ENCODE data around the gene CCDC91.
"Not testable (repeated sequence)": the region's sequence is repeated elsewhere in the genome, so short reads cannot be mapped to it uniquely, and the experiment has no call there.

CCDC91 gene

DNA sequence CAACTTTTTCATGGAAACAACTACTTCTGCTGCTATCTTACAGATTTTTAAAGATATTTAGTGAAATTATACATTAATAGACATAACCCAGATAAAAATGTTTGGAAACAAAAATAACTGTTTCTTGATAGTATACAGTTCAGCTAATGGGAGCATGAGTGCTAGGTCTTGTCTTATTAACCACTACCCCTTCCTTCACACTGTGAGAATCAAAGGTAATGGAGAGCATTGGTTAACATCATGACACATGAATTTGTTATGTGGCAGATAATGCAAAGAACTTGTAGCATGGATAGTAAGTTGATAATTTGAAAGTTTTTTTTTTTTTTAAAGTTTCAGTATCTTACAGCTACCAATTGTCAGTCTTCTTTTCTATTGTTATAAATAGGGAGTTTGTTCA lies 44.2 kb downstream of the CCDC91 start:
- DNase-seq (ENCODE audit: low spot score), result no peak

DNA sequence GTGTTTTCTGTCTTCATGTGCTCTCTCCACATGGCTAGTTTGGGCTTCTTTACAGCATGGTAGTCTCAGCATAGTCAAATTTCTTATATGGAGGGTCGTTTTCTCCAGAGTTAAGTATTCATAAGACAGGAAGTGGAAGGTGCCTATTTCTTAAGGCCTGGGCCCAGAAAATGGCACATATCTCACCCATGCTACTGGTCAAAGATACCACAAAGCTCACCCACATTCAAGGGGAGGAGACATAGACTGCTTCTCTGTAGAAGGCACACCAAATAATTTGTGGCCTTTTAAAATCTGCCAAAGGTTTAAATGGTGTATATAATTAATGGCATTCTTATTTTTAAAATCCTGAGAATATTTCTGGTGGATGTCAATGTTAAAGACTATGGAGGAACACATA lies 44.8 kb downstream of the CCDC91 start:
- DNase-seq (ENCODE audit: low spot score), result no peak

DNA sequence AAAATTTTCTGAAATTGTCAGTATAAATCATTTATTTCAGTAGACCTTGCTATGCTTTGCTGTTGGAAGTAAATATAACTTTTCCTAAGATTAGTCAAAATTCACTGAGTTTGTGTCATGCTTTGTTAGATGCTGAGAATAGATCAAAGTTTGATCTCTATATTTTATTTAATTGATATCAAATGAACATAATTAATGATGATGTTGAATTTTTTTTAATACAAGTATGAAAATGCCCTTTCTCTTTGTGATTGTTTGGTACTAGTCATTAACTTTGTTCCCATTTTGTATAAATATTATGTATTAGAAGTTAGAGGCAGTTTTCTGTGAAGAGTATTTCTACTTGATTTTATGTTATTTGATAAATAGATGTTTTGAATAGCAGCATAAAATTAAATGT lies 45.7 kb downstream of the CCDC91 start:
- DNase-seq (ENCODE audit: low spot score), result no peak

DNA sequence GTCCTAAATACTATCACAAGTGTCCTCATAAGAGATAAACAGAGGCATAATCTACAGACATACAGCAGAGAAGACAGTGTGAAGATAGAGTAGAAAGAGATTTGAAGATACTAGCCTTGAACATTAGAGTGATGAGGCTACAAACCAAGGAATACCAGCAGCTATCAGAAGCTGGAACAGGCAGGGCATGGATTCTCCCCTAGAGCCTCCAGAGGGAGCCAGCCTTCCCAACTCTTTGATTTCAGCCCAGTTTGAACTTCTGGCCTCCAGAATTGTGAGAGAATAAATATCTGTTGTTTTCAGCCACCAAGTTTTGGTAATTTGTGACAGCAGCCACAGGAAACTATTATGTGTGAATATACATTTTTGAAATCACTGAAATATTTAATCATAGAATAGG lies 47.2 kb downstream of the CCDC91 start:
- no peak for DNase-seq (ENCODE audit: low spot score)

DNA sequence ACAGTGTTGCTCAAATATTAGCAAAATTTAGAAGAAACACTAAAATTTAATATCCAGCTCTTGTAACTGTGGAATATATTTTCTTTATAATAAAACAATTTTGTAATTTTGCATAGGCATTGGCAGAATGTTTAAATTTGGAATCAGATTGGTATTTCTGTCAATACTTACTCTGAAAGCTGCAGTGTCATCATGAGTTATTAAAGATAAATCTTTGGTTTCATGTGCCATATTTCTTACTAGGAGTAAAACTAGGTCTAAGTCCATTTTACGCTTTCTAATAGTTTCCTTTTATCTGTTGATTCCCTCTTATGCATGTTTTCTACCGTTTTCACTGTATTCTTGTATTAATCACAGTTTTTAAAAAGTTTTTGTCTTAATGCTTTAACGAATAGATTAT lies 49.7 kb downstream of the CCDC91 start:
- no peak for DNase-seq (ENCODE audit: low spot score)

DNA sequence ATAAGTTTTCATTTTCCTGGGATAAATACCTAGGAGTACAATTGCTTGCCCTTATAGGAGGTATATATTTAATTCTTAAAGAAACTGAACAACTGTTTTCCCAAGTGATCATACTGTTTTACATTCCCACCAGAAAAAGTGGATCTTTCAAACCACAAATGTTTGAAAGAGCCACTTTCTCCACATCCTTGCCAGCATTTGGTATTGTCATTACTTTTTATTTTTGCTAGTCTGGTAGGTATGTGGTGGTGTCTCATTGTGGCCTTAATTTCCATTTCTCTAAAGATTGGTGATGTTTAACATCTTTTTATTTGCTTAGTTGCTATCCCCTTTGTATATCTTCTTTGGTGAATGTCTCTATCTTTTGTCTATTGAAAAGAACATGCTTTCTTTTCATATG lies 50.6 kb downstream of the CCDC91 start:
- DNase-seq (ENCODE audit: low spot score), result no peak

DNA sequence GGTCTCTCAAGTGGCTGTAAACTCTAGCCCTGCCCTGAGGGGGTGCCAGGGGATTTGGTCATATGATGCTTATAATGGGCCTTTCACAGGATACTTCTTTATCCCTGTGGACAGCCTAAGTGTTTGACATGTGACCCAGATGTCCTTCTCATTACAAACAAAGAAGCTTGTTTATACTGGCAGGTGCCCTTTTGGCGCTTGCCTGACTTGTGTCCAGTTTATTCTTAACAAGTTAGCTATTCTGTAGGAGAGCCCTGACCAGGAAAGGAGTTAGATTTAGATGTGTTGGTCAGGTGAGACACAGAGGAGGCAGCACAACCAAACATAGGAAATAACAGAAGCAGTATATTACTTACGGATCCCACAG lies 51.9 kb downstream of the CCDC91 start:
- DNase-seq (ENCODE audit: low spot score), result no peak

DNA sequence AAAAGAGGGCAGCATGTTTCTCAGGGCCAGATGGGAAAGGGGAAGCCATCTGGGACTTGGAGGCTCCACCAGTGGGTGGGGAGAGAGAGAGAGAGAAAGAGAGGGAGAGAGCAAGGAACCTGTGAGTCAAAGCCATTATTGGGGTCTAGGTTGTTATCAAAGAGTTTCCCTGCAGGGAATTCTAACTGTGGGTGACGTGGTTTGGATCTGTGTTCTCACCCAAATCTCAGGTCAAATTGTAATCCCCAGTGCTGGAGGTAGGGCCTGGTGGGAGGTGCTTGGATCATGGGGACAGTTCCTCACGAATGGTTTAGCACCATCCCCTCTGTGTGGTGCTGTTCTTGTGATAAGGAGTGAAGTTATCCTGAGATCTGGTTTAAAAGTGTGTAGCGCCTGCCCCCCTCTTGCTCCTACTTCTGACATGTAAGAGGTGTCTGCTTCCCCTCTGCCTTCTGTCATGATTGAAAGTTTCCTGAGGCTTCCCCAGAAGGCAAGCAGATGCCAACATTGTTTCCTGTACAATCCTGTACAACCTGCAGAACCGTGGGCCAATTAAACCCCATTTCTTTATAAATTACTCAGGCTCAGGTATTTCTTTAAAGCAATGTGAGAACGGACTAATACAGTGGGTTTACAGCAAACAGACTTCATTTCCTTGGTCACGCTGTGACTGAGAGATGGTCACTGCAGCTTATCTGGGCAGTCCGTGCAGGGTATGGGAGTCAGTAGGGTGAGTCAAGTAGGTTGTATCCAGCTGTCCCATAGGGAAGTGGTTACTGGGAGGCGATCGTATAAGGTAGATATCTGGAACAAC lies 52.4 kb downstream of the CCDC91 start:
- no peak for DNase-seq (ENCODE audit: low spot score)

DNA sequence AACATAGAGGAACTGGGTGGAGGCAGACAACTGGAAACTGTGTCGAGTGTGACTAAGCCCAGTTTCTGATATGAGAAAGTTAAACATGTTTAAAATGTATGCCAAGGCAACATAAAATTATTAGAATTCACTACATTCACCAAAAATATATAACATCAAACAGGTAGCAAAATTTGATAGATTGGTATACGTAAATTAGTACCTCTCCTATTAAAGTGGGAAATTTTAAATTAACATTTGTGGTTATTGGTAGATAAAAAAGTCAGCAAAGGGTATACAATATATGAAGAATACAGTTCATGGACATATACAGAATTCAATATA lies 53.0 kb downstream of the CCDC91 start:
- DNase-seq (ENCODE audit: low spot score), result no peak

DNA sequence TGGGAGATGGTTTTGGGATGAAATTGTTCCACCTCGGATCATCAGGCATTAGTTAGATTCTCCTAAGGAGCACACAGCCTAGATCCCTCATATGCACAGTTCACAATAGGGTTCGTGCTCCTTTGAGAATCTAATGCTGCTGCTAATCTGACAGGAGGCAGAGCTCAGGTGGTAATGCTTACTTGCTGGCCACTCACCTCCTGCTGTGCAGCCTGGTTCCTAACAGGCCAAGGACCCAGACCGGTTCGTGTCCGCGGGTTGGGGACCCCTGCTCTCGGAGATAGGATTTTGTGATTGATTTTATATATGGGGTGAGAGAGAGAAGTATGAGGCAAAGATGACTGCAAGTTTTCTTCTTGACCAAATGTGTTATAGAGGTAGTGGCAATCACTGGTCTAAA lies 57.5 kb downstream of the CCDC91 start:
- no peak for DNase-seq (ENCODE audit: low spot score)

DNA sequence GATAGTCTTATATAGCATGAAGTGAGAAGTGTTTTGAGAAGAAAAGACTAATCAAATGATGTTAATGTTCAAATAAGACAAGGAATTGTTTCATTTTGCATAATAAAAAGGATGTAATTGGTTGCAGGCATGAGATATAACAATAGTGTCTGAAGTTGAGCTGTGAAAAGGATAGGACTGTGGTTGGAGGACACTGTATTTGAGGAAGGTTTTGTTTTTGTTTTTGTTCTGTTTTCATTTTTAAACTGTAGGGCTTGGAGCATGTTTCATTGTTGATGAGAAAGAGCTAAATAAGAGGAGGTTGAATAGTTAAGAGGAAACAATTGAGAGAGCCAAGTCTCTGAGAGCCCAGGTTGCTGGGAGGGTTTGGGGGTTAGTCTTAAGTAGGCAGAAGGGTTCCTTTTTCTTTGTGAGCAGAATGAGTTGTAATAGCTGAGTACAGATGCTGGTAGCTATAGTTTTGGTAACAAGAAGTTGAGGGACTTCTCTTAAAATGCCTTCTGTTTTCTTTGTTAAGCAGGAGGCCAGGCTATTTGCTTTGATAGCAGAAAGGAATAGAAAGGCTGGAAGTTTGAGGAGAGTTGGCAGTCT lies 58.4 kb downstream of the CCDC91 start:
- DNase-seq (ENCODE audit: low spot score), result no peak

DNA sequence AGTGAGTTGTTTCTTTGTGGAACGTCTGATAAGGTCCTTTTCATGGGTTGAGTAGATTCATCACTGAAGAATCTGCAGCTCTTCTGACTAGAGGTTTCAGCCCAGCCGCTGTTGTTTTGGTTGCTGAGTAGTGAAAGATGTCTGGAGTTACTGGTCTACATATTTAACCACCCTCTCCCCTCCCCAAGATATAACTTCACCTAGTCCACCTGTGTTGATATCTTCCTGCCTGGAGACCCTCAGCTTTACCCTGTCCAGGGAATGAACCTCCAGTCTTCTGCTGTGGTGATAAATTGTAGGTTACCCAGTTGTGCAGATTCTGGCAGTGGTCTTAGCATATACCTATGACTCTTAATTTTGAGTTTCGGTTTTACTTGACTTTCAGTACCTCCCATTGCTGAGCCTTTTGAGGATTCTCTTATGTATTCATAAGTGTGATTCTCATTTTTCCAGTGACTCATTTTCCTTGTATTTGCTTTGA lies 62.9 kb downstream of the CCDC91 start:
- DNase-seq (ENCODE audit: low spot score), result no peak

DNA sequence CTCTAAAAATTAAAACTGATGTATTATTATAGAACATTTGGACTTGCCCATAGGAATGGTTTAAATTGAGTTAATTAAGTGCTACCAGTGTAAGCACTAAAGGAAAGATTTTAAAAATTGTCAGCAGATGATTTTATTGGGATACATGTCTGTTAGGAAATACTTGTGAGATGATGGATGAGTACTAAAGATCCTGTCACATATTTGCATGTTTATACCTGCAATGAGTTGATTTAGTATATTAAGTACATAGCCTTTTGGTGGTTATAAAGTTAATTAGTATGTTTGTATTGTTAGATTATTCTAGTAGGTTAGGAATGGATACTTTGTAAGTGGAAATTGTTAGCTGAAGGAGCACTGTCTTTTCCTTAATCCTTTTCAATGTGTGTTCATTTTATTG lies 67.2 kb downstream of the CCDC91 start:
- DNase-seq (ENCODE audit: low spot score), result no peak

DNA sequence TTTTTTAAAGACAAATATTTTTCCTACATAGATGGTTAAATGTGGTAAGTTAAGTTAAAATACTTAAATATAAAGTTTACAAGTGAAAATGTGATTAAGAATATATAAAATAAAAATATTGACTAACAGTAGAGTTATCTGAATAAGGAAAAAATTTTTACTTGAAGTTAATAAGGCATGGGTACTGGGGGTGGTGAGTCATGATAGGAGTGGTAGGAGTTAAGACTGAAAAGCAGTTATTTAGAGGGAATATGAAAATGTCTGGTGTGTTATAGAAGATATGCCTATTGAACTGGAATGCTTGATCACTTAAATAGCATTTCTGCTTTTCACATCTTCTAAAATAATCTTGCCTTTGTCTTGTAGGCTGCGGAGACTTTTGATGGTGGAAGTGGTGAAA lies 68.7 kb downstream of the CCDC91 start:
- no peak for DNase-seq (ENCODE audit: low spot score)

DNA sequence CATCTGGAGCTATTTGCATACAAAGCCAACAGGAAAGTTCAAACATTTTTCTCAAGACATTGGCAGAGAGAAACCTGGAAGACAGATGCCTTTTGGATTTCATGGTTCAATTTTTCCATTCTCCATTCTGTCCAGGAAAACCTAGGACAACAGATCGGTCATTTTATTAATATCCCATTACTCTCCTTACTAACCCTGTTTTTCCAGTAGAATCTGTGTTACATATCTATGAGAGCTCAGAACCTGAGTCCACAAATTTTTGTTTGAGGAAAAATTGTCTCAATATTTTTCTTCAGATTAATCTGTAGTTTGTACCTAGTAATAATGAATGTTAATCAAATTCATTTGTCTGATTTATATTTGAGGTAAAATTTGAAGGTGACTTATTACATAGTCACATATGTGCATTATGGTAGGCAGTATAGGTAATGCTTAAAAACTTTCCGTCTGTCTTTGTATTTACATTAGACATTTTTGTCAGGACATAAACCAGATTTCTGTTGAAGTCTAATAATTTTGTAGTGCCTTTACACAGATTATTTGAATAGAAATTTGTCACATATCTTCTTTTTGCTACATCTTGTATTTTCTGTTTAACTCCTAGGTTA lies 75.3 kb downstream of the CCDC91 start:
- no peak for DNase-seq (ENCODE audit: low spot score)

DNA sequence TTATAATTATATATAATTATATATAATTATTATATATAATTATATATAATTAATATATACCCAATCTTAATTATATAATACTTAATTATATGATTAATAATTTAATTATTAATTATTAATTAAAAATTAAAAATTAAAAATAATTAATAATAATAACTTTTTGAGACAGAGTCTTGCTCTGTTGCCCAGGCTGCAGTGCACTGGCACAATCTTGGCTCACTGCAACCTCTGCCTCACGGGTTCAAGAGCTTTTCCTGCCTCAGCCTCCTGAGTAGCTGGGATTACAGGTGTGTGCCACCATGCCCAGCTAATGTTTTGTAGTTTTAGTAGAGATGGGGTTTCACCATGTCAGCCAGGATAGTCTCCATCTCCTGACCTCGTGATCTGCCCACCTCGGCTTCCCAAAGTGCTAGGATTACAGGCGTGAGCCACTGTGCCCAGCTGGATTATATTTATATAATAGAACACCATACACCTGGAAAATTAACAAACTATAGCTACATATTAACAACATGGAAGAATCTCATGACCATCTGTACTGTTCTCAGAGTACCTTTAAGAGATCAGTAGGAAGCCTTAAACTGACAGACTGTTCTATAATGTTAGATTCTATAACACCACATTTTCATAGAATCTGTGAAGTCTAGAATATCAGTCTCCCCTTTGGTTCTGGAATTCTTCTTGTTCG lies 77.8 kb downstream of the CCDC91 start:
- not testable (repeated sequence) for DNase-seq (ENCODE audit: low spot score)

DNA sequence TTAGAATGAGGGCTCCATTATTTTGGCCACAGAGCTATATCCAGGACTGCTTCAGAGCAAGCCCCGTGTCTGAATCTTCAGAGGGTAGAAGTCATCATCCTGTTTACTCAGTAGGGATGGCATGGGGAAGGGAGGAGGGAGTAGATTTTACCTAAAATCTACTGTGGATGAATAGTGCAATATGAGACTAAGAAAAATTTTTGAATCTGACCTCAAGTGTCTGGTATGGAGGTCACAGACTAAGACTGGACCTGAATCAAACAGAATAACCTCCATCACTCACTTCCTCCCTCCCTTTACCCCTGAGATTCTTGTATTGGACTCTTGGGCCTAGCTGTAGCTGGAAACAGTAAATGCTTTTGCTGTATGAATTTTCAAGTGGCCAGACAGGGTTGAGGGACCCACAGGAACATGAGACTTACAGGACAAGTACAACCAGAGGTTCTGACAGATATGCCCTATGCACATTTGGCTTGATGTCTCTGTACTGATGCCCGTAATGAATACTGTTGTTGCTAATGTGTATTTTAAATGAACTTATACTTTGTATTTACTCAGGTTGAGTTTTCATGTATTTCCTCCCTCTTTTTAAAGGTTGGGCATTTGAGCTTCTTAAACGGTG lies 78.5 kb downstream of the CCDC91 start:
- no peak for DNase-seq (ENCODE audit: low spot score)

DNA sequence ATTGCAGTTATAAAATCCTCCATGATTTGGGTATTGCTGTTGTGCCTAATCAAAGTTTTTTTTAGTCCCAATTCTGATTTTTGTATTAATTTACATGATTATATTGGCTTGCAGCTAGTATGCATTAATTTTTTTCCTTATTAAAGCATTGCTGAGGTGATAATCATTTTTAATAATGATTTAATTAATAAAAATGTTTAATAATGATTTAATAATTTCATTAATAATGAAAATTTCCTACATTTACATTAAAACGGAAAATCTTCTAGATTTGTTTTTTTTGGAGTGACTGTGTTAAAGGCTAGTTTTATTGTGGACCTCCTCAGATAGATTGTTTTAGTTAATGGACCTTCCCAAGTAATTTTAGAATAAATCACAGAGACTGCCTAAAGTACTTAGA lies 79.6 kb downstream of the CCDC91 start:
- no peak for DNase-seq (ENCODE audit: low spot score)

DNA sequence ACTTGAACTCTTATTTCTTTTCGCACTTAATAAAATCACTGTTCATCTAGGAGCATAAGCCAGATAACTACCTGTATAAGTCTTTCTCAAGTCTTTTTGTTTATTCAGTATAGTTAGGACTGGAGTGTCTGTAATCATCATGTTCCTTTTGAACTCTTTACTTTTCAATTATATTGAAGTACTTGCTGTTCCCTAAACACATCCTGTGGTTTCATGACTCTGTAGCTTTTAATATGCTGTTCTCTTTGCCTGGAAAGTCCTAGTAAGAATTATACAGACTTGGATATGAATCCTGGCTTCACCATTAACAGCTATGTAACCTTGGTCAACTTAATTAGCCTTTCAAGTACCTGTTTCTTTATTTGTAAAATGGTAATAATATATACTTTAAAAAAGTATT lies 88.2 kb downstream of the CCDC91 start:
- DNase-seq (ENCODE audit: low spot score), result no peak

DNA sequence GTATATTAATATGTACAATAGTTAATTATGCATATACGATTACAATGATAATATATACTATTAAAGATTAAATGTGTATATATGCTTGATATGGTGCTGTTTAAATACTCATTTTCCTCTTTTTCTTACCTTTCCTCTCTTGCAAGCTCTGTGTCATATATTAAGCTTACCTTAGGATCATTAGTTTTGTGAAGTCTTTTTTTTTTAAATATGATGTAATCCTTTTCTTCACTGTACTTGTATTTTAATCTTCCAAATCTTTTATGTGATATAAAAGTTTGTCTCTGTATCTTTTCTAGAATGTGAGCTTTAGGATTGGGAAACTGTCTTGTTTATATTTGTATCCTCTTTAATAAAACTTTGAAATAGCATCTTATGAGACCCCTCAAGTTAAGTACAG lies 88.7 kb downstream of the CCDC91 start:
- no peak for DNase-seq (ENCODE audit: low spot score)

DNA sequence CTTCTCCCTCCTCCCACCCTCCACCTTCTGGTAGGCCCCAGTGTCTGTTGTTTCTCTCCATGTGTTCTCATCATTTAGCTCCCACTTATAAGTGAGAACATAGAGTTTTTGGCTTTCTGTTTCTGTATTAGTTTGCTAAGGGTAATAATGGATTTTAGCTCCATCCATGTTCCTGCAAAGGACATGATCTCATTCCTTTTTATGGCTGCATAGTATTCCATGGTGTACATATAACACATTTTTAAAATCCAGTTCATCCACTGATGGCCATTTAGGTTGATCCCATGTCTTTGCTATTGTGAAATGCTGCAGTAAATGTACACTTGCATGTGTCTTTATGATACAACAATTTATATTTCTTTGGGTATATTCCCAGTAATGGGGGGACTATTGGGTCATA lies 96.1 kb downstream of the CCDC91 start:
- DNase-seq (ENCODE audit: low spot score), result no peak

DNA sequence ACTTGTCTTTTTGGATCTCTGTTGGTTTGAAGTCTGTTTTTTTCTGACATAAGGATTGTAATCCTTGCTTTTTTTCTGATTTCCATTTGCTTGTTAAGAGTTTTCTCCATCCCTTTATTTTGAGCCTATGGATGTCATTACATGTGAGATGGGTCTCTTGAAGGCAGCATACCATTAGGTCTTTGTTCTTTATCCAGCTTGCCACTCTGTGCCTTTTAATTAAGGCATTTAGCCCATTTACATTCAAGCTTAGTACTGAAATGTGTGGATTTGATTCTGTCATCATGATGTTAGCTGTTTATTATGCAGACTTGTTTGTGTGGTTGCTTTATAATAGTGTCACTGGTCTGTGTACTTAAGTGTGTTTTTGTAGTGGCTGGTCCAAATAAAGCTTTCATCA lies 100.0 kb downstream of the CCDC91 start:
- DNase-seq (ENCODE audit: low spot score), result no peak

DNA sequence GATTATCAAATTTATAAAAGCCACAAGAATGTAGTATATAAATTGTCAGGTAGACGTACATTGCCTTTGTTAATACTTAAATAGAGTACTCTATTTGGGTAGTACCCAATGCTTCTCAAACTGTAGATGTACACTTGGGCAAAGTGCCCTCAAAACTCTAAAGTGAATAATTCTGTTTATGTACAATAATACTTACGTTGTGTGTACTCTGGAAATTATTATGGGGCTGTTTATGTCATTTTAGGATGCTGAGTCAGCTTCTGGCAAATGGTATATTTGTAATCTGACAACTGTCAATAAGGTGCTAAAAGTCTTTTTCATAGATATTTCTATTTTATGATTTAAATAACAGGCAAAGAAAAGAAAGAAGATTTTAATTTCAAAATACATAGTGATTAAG lies 102.4 kb downstream of the CCDC91 start:
- no peak for DNase-seq (ENCODE audit: low spot score)
